ENCODE data around the gene CLOCK.

GRCh38 chr4:55431710-55432336, 114.9 kb downstream of the CLOCK start:
- TF ChIP-seq CTCF (IDR thresholded peaks at IDR 0.05; ENCODE audit: low read depth, low read length, poor library complexity, severe bottlenecking) (no peak), EZH2phosphoT487 (IDR thresholded peaks at IDR 0.05; ENCODE audit: borderline replicate concordance, low read length) (no peak)

Measured in DOHH2 (cell line).